SJSA1 (cell line): ENCODE results near the gene SSR2. TPM values are rescaled to one million over a fixed set of nuclear protein-coding genes. Genes with fewer than 3 reads are reported as not detected.

ENCODE experiments used
- DNase-seq, 2 experiments: peaks; one replicate each; pipeline ENCODE4 v3.0.0-alpha.2; 2015 to 2020; ENCODE audit warnings: low spot score in 2 of 2, low read depth in 1 of 2
- H3K27ac ChIP-seq: fragments of 250-450 bp; sonication (Bioruptor Pico); 2 replicates; pipeline ENCODE4 v1.5.1; 2020; ENCODE audit warnings: mild to moderate bottlenecking, moderate library complexity
- H3K27me3 ChIP-seq: fragments of 250-450 bp; sonication (Bioruptor Pico); replicated peaks from 2 replicates; pipeline ENCODE4 v1.5.1; 2020; ENCODE audit warnings: mild to moderate bottlenecking, moderate library complexity
- H3K36me3 ChIP-seq: fragments of 250-450 bp; sonication (Bioruptor Pico); 2 replicates; pipeline ENCODE4 v1.5.1; 2020; ENCODE audit warnings: mild to moderate bottlenecking
- H3K4me1 ChIP-seq: fragments of 250-450 bp; sonication (Bioruptor Pico); replicated peaks from 2 replicates; pipeline ENCODE4 v1.6.1; 2021; ENCODE audit warnings: mild to moderate bottlenecking
- H3K4me3 ChIP-seq: fragments of 250-450 bp; sonication (Bioruptor Pico); 2 replicates; pipeline ENCODE4 v1.5.1; 2020; ENCODE audit warnings: mild to moderate bottlenecking
- H3K9me3 ChIP-seq: fragments of 250-450 bp; sonication (Bioruptor Pico); replicated peaks from 2 replicates; pipeline ENCODE4 v1.5.1; 2020; ENCODE audit warnings: mild to moderate bottlenecking
- total RNA-seq: library from RNA; depleted of rRNA; stranded (reverse); fragments of >200 nt; shearing (Covaris generic); gene quantifications from 2 replicates; pipeline ENCODE4 v1.2.3, GENCODE V29; 2014

SSR2 gene
- total RNA-seq, 1 experiment from 2014 or later: 507 TPM

- DNase-seq: no peak
- Histone ChIP-seq H3K4me1 (peaks cover 5% of the 10 kb centered on the region), H3K27me3 (no peaks in the 10 kb centered on the region), H3K9me3 (no peaks in the 10 kb centered on the region), H3K36me3 (peaks cover 5% of the 10 kb centered on the region), H3K4me3 (no peak overlapping the region), H3K27ac (no peak overlapping the region)
Observed at GRCh38 chr1:156024801-156025200, 4.0 kb upstream of the SSR2 start.

- no peak for DNase-seq
- H3K27ac ChIP-seq: no peak overlapping the region
- H3K4me3 ChIP-seq: no peak overlapping the region
- no peaks in the 10 kb centered on the region for H3K27me3 ChIP-seq
- H3K9me3 ChIP-seq: no peaks in the 10 kb centered on the region
- H3K36me3 ChIP-seq: peaks cover 32% of the 10 kb centered on the region
- peaks cover 6% of the 10 kb centered on the region for H3K4me1 ChIP-seq
Observed at GRCh38 chr1:156021954-156022353, 1.2 kb upstream of the SSR2 start.

GRCh38 chr1:156021093-156021428 is 310 bp upstream of the SSR2 start:
- no peak overlapping the region for H3K27ac ChIP-seq
- H3K9me3 ChIP-seq: no peaks in the 10 kb centered on the region
- H3K4me3 ChIP-seq: peak overlapping the region; percentile 51
- DNase-seq: no peak
- peaks cover 6% of the 10 kb centered on the region for H3K4me1 ChIP-seq
- H3K36me3 ChIP-seq: peaks cover 41% of the 10 kb centered on the region
- no peaks in the 10 kb centered on the region for H3K27me3 ChIP-seq

GRCh38 chr1:156019946-156020292 is 832 bp downstream of the SSR2 start:
- peaks cover 6% of the 10 kb centered on the region for H3K4me1 ChIP-seq
- DNase-seq: no peak
- peaks cover 49% of the 10 kb centered on the region for H3K36me3 ChIP-seq
- no peaks in the 10 kb centered on the region for H3K9me3 ChIP-seq
- peak overlapping the region; percentile 51 for H3K4me3 ChIP-seq
- no peaks in the 10 kb centered on the region for H3K27me3 ChIP-seq
- H3K27ac ChIP-seq: no peak overlapping the region

- H3K9me3 ChIP-seq: no peaks in the 10 kb centered on the region
- peaks cover 3% of the 10 kb centered on the region for H3K4me1 ChIP-seq
- DNase-seq: no peak
- H3K4me3 ChIP-seq: no peak overlapping the region
- no peaks in the 10 kb centered on the region for H3K27me3 ChIP-seq
- peaks cover 95% of the 10 kb centered on the region for H3K36me3 ChIP-seq
- H3K27ac ChIP-seq: no peak overlapping the region
Observed at GRCh38 chr1:156014829-156015228, 5.9 kb downstream of the SSR2 start.

- no peaks in the 10 kb centered on the region for H3K9me3 ChIP-seq
- H3K27ac ChIP-seq: no peak overlapping the region
- no peaks in the 10 kb centered on the region for H3K4me1 ChIP-seq
- H3K36me3 ChIP-seq: peaks cover 85% of the 10 kb centered on the region
- DNase-seq: no peak
- H3K27me3 ChIP-seq: no peaks in the 10 kb centered on the region
- no peak overlapping the region for H3K4me3 ChIP-seq
Observed at GRCh38 chr1:156012051-156012817, 8.5 kb downstream of the SSR2 start.

- Histone ChIP-seq H3K4me3 (no peak overlapping the region), H3K36me3 (peaks cover 66% of the 10 kb centered on the region), H3K9me3 (no peaks in the 10 kb centered on the region), H3K27me3 (no peaks in the 10 kb centered on the region), H3K27ac (no peak overlapping the region), H3K4me1 (no peaks in the 10 kb centered on the region)
- no peak for DNase-seq
Observed at GRCh38 chr1:156009404-156009803, 11.3 kb downstream of the SSR2 start.

- H3K27ac ChIP-seq: no peak overlapping the region
- H3K9me3 ChIP-seq: no peaks in the 10 kb centered on the region
- no peak for DNase-seq
- no peak overlapping the region for H3K4me3 ChIP-seq
- no peaks in the 10 kb centered on the region for H3K4me1 ChIP-seq
- H3K36me3 ChIP-seq: peaks cover 40% of the 10 kb centered on the region
- no peaks in the 10 kb centered on the region for H3K27me3 ChIP-seq
Observed at GRCh38 chr1:156006666-156007376, 13.9 kb downstream of the SSR2 start.

- peaks cover 22% of the 10 kb centered on the region for H3K36me3 ChIP-seq
- H3K4me3 ChIP-seq: no peak overlapping the region
- DNase-seq: no peak
- H3K9me3 ChIP-seq: no peaks in the 10 kb centered on the region
- H3K27ac ChIP-seq: no peak overlapping the region
- H3K4me1 ChIP-seq: no peaks in the 10 kb centered on the region
- H3K27me3 ChIP-seq: no peaks in the 10 kb centered on the region
Observed at GRCh38 chr1:156004843-156005584, 15.7 kb downstream of the SSR2 start.

GRCh38 chr1:156003923-156004188 is 16.9 kb downstream of the SSR2 start:
- Histone ChIP-seq H3K27me3 (no peaks in the 10 kb centered on the region), H3K9me3 (no peaks in the 10 kb centered on the region), H3K36me3 (peaks cover 12% of the 10 kb centered on the region), H3K4me1 (no peaks in the 10 kb centered on the region), H3K27ac (no peak overlapping the region), H3K4me3 (no peak overlapping the region)
- no peak for DNase-seq

- Histone ChIP-seq H3K9me3 (no peaks in the 10 kb centered on the region), H3K27me3 (no peaks in the 10 kb centered on the region), H3K4me1 (no peaks in the 10 kb centered on the region), H3K4me3 (no peak overlapping the region), H3K27ac (no peak overlapping the region), H3K36me3 (peaks cover 6% of the 10 kb centered on the region)
- no peak for DNase-seq
Observed at GRCh38 chr1:156002188-156002911, 18.4 kb downstream of the SSR2 start.

GRCh38 chr1:156001662-156002171 is 19.0 kb downstream of the SSR2 start:
- Histone ChIP-seq H3K4me3 (no peak overlapping the region), H3K27me3 (no peaks in the 10 kb centered on the region), H3K9me3 (no peaks in the 10 kb centered on the region), H3K36me3 (peaks cover under 1% of the 10 kb centered on the region), H3K4me1 (no peaks in the 10 kb centered on the region), H3K27ac (no peak overlapping the region)
- DNase-seq: no peak

- no peak for DNase-seq
- no peak overlapping the region for H3K4me3 ChIP-seq
Observed at GRCh38 chr1:156001021-156001661, 19.6 kb downstream of the SSR2 start.

More at GRCh38 chr1:156001021-156001661, 19.6 kb downstream of the SSR2 start:
- Histone ChIP-seq H3K27ac (no peak overlapping the region), H3K27me3 (no peaks in the 10 kb centered on the region), H3K9me3 (no peaks in the 10 kb centered on the region), H3K36me3 (no peaks in the 10 kb centered on the region), H3K4me1 (no peaks in the 10 kb centered on the region)
